ENCODE data around the gene MGAT4C.

DNA sequence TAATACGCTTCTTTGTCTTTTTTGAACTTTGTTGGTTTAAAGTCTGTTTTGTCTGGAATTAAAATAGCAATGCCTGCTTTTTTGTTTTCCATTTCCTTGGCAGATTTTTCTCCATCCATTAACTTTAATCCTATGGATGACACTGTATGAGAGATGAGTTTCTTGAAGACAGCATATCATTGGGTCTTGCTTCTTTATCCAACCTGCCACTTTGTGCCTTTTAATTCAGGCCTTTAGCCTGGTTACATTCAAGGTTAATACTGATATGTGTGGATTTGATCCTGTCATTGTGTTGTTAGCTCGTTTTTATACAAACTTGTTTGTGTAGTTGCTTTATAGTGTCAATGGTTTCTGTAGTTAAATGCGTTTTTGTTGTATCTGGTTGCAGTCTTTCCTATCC is 214.1 kb downstream of the MGAT4C start:
- TF ChIP-seq POLR2AphosphoS5 (IDR thresholded peaks at IDR 0.05; ENCODE audit: insufficient read depth, low read depth, low read length) (no peak), EZH2 (IDR thresholded peaks at IDR 0.05; ENCODE audit: borderline replicate concordance, low read depth, low read length, severe bottlenecking) (no peak), POLR2A (IDR thresholded peaks at IDR 0.05; ENCODE audit: low read depth, low read length) (no peak), GATA2 (IDR thresholded peaks at IDR 0.05; ENCODE audit: insufficient read depth, insufficient read length, low read depth, low read length) (no peak), JUN (IDR thresholded peaks at IDR 0.05; ENCODE audit: borderline replicate concordance, insufficient read depth, insufficient read length, low read depth) (no peak)
- TF ChIP-seq, protein P1, sequence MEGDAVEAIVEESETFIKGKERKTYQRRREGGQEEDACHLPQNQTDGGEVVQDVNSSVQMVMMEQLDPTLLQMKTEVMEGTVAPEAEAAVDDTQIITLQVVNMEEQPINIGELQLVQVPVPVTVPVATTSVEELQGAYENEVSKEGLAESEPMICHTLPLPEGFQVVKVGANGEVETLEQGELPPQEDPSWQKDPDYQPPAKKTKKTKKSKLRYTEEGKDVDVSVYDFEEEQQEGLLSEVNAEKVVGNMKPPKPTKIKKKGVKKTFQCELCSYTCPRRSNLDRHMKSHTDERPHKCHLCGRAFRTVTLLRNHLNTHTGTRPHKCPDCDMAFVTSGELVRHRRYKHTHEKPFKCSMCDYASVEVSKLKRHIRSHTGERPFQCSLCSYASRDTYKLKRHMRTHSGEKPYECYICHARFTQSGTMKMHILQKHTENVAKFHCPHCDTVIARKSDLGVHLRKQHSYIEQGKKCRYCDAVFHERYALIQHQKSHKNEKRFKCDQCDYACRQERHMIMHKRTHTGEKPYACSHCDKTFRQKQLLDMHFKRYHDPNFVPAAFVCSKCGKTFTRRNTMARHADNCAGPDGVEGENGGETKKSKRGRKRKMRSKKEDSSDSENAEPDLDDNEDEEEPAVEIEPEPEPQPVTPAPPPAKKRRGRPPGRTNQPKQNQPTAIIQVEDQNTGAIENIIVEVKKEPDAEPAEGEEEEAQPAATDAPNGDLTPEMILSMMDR (IDR thresholded peaks at IDR 0.05; ENCODE audit: extremely low read depth in 1 of 2, insufficient read depth in 1 of 2, low read depth in 1 of 2, low read length in 2 of 2): no peak

Data from endothelial cell of umbilical vein (primary cell).